Psoas muscle (tissue), 8 donors: ENCODE results near the gene MRC1. TPM values are rescaled to one million over a fixed set of nuclear protein-coding genes. Genes with fewer than 3 reads are reported as not detected.
"Not testable (repeated sequence)": the region's sequence is repeated elsewhere in the genome, so short reads cannot be mapped to it uniquely, and the experiment has no call there.

ENCODE experiments used
- ATAC-seq, 4 donors: fragments of 200-7000 bp; cut with Tn5 transposase; one replicate each; pipeline ENCODE4 v1.9.1; 2020; ENCODE audit warnings: moderate library complexity in 3 of 4, mild to moderate bottlenecking in 2 of 4
- DNase-seq, 2 donors: peaks; one replicate each; pipeline ENCODE4 v3.0.0-alpha.2; 2020
- H3K27ac ChIP-seq: fragments of 200-600 bp; one replicate; pipeline ENCODE4 v1.8.0; 2022
- H3K27me3 ChIP-seq, 3 donors: fragments of 200-600 bp in 1 of 3; one replicate each; pipeline versions ENCODE4 v1.6.1 to v1.8.0; 2013 to 2022; ENCODE audit warnings: low read length in 2 of 3, mild to moderate bottlenecking in 2 of 3, moderate library complexity in 1 of 3; ENCODE audit not compliant: insufficient read depth in 3 of 3
- H3K36me3 ChIP-seq, 2 donors: fragments of 200-600 bp in 1 of 2; one replicate each; pipeline versions ENCODE4 v1.6.1 to v1.8.0; 2013 to 2022; ENCODE audit warnings: low read depth in 1 of 2, mild to moderate bottlenecking in 1 of 2, moderate library complexity in 1 of 2; ENCODE audit not compliant: insufficient read depth in 1 of 2
- H3K4me1 ChIP-seq: fragments of 200-600 bp; one replicate; pipeline ENCODE4 v1.8.0; 2022
- H3K4me3 ChIP-seq: fragments of 200-600 bp; one replicate; pipeline ENCODE4 v1.8.0; 2022; ENCODE audit warnings: mild to moderate bottlenecking
- H3K9me3 ChIP-seq: fragments of 200-600 bp; one replicate; pipeline ENCODE4 v1.8.0; 2022
- WGBS, 3 donors: extraction: QIAGEN DNeasy Blood & Tissue Kit; methylation state at CpG; one replicate each; pipeline versions ENCODE4 v1.1.6 to v1.1.7; 2013; 5-methylcytosine and 5-hydroxymethylcytosine counted together
- intact Hi-C, 2 donors: fragments of 100-400 bp; cut with DNase I; formaldehyde crosslinking; loops; one replicate each; pipeline versions ENCODE4 v1.11.0 to v1.14.2; 2022
- polyA plus RNA-seq, 3 donors: library from polyadenylated mRNA; stranded (reverse); fragments of 200-250 nt; gene quantifications; one replicate each; pipeline ENCODE4 v1.2.3, GENCODE V29; 2013
- total RNA-seq, 4 donors: library from RNA; stranded (reverse); fragmentation: NEBNext Ultra II Directional in 2 of 4; extraction: Animal tissue kit (Norgen Biotek cat#: 25700) in 2 of 4; gene quantifications; one replicate each; pipeline versions ENCODE4 v1.2.1 to v1.2.4, GENCODE V29; 2021 to 2023
- TF ChIP-seq, protein P1 (sequence below): fragments of 200-600 bp; IDR thresholded peaks from one replicate; pipeline ENCODE4 v1.8.0; 2022; ENCODE audit warnings: antibody characterized with exemption
- donor health status: healthy with polysubstance abuse.
- donor health status: DM: no; HTN: no; CAD: no; lungs with moderate emphysema.
- donor health status: Bipolar disorder and iron deficiency.
- donor health status: healthy.
- donor health status: DM: yes; HTN: yes; CAD: no.
- donor health status: DM: no; HTN: no; CAD: no.
- donor health status: DM: no; HTN: no; CAD: no.
- donor health status: DM: yes; HTN: yes; CAD: no.

The MRC1 gene
- total and polyA plus RNA-seq, 7 donors = 1.6 to 16.4 (median 9.3) TPM

- Histone ChIP-seq H3K27me3 (no peaks in the 10 kb centered on the region), H3K27ac (no peak within 1 kb of the TSS), H3K4me1 (no peaks in the 10 kb centered on the region), H3K4me3 (no peak within 1 kb of the TSS), H3K9me3 (no peaks in the 10 kb centered on the region), H3K36me3 (no peaks in the 10 kb centered on the region)
- 52 to 60% (median 59%) methylated on average over 3 of the region's 3 CpGs for WGBS, 3 donors
- TF ChIP-seq, protein P1, sequence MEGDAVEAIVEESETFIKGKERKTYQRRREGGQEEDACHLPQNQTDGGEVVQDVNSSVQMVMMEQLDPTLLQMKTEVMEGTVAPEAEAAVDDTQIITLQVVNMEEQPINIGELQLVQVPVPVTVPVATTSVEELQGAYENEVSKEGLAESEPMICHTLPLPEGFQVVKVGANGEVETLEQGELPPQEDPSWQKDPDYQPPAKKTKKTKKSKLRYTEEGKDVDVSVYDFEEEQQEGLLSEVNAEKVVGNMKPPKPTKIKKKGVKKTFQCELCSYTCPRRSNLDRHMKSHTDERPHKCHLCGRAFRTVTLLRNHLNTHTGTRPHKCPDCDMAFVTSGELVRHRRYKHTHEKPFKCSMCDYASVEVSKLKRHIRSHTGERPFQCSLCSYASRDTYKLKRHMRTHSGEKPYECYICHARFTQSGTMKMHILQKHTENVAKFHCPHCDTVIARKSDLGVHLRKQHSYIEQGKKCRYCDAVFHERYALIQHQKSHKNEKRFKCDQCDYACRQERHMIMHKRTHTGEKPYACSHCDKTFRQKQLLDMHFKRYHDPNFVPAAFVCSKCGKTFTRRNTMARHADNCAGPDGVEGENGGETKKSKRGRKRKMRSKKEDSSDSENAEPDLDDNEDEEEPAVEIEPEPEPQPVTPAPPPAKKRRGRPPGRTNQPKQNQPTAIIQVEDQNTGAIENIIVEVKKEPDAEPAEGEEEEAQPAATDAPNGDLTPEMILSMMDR = no peak
- intact Hi-C loops = no loop called here
- ATAC-seq = no peak
- no peak for DNase-seq
Observed at GRCh38 chr10:17951868-17952371, 142.8 kb downstream of the MRC1 start, which contains the start of gene SLC39A12. TSS of gene SLC39A12 (plus strand) at chr10:17951918. CDS start at chr10:17953277, 1,359 bp downstream.

DNA sequence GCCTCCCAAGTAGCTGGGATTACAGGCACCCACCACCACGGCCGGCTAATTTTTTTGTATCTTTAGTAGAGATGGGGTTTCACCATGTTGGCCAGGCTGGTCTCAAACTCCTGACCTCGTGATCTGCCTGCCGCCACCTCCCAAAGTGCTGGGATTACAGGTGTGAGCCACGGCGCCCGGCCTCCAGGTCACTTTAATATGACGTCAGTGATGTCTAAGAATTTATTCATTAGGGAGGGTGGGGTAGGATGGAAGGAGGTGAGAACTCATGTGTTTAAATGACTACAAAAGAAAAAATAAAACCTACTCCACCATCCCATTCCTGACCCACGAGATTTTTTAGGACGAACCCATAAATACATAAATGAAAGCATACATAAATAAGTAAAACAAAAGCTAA is 145.2 kb downstream of the MRC1 start:
- 83 to 88% (median 85%) methylated on average over 10 of the region's 10 CpGs for WGBS, 3 donors
- H3K27me3 ChIP-seq, H3K27ac ChIP-seq, H3K36me3 ChIP-seq, ATAC-seq, H3K4me1 ChIP-seq, DNase-seq, H3K4me3 ChIP-seq, H3K9me3 ChIP-seq, intact Hi-C loops: not testable (repeated sequence)

GRCh38 chr10:17954861-17955260 is 145.7 kb downstream of the MRC1 start:
- Histone ChIP-seq H3K4me3 (no peak overlapping the region), H3K27me3 (no peaks in the 10 kb centered on the region), H3K9me3 (no peaks in the 10 kb centered on the region), H3K36me3 (no peaks in the 10 kb centered on the region), H3K27ac (no peak overlapping the region), H3K4me1 (no peaks in the 10 kb centered on the region)
- TF ChIP-seq, protein P1 = no peak
- DNase-seq (no peak), ATAC-seq (no peak)
- WGBS, 3 donors = 68 to 78% (median 71%) methylated on average over 2 of the region's 2 CpGs
- intact Hi-C loops = no loop called here

DNA sequence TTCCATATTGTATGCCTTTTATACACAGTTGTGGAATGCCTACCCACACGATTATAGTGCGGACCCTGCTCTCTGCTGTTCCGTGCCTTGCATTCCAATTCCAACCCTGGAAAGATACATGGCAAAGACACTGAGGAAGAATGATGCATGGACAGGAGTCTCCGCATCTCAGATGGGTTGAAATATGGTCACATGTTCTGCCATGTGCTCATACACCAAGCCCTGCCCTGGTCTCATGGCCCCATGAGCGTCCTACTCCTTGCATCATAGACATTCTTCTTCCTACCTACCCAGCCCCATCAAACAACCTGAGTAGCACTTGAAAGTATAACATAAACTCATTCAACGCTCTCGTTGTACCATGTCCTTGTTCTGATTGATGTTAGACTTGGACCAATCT is 148.9 kb downstream of the MRC1 start:
- Histone ChIP-seq H3K4me1 (no peaks in the 10 kb centered on the region), H3K27ac (no peak overlapping the region), H3K9me3 (no peaks in the 10 kb centered on the region), H3K4me3 (no peak overlapping the region), H3K36me3 (no peaks in the 10 kb centered on the region), H3K27me3 (no peaks in the 10 kb centered on the region)
- TF ChIP-seq, protein P1 = no peak
- intact Hi-C loops = no loop called here
- no peak for ATAC-seq
- 91 to 95% (median 93%) methylated on average over 7 of the region's 7 CpGs for WGBS, 3 donors
- DNase-seq = no peak

DNA sequence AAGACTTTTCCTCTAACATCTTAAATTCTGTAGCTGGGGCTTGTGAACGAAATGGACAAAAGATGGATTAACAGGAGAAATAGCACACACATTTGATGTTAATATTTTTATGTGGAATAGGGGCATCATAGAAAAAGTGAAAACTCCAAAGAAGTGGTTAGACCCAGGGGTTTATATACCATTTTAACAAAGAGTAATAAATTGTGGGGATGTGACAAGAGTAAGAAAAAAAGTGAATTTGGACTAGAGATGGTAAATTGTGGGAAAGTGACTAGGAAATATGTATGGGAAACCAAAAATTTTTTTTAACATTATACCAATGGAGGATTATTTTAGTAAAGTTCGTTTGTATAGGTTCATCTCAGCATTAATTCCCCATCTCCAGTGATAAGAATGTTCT is 150.7 kb downstream of the MRC1 start:
- TF ChIP-seq, protein P1 = no peak
- no peaks in the 10 kb centered on the region for H3K9me3 ChIP-seq
- no peak for DNase-seq
- H3K4me1 ChIP-seq = no peaks in the 10 kb centered on the region
- H3K27ac ChIP-seq = no peak overlapping the region
- H3K36me3 ChIP-seq = no peaks in the 10 kb centered on the region
- 57 to 68% (median 60%) methylated on average over 2 of the region's 2 CpGs for WGBS, 3 donors
- H3K27me3 ChIP-seq = no peaks in the 10 kb centered on the region
- intact Hi-C loops = no loop called here
- ATAC-seq = no peak
- no peak overlapping the region for H3K4me3 ChIP-seq

Other genes starting within 250 kb of the MRC1 start
- 10 to 100 TPM; 35.7 to 61.8 (median 38.9) TPM for gene HACD1, start 192.0 kb upstream of the MRC1 start, total RNA-seq
- 10 to 100 TPM; 23.4 to 32.5 (median 24.3) TPM for gene HACD1, start 192.0 kb upstream of the MRC1 start, polyA plus RNA-seq
- 10 to 100 TPM; 22.1 to 42.4 (median 36.1) TPM for gene STAM, start 165.2 kb upstream of the MRC1 start, total RNA-seq
- gene STAM, start 165.2 kb upstream of the MRC1 start, polyA plus RNA-seq = 10 to 100 TPM; 16.3 to 31.9 (median 20.0) TPM
- gene TMEM236, start 57.1 kb upstream of the MRC1 start, total RNA-seq = 1 to 10 TPM in 1 of 4 donors, under 1 TPM in 3; 0.20 to 1.0 (median 0.59) TPM
- under 1 TPM; 0.15 to 0.93 (median 0.42) TPM for gene TMEM236, start 57.1 kb upstream of the MRC1 start, polyA plus RNA-seq
- gene SLC39A12, start 142.6 kb downstream of the MRC1 start, total RNA-seq = not detected
- gene SLC39A12, start 142.6 kb downstream of the MRC1 start, polyA plus RNA-seq = under 1 TPM in 1 of 3 donors, not detected in 2; 0.01 TPM